SK-N-SH (cell line): ENCODE measurements around the gene UBE2D2. TPM values are rescaled to one million over a fixed set of nuclear protein-coding genes. Genes with fewer than 3 reads are reported as not detected.

Source experiments
- CTCF ChIA-PET: fragments of 300-600, 350-600 bp; formaldehyde crosslinking; extraction: SDS; loops from one replicate; lab custom pipeline; 2021; lab: Yijun Ruan, JAX
- POLR2A ChIA-PET: fragments of 350-600 bp; sonication (Branson Sonifier 250); formaldehyde crosslinking; extraction: SDS; loops from one replicate; lab custom pipeline; 2020; ENCODE audit warnings: antibody characterized with exemption, inconsistent platforms; lab: Yijun Ruan, JAX
- DNase-seq: peaks from one replicate; pipeline ENCODE4 v3.0.0; 2012
- H2AFZ ChIP-seq: fragments of 200-600 bp; sonication (generic); 2 replicates; pipeline ENCODE4 v1.8.1; 2016; ENCODE audit warnings: antibody characterized with exemption, mild to moderate bottlenecking, low read depth
- H3F3A ChIP-seq: fragments of 200-600 bp; sonication (generic); replicated peaks from 2 replicates; pipeline ENCODE3; 2016; ENCODE audit warnings: antibody characterized with exemption, mild to moderate bottlenecking; ENCODE audit not compliant: insufficient read depth
- H3K27ac ChIP-seq, 2 experiments: fragments of 200-500 bp in 1 of 2; fragments of 200-600 bp in 1 of 2; sonication (Bioruptor generic) in 1 of 2; sonication (generic), shearing (Covaris generic) in 1 of 2; 2 replicates each; pipeline versions ENCODE4 v1.5.1 to v1.6.1; 2014 to 2016; ENCODE audit warnings: low read depth in 2 of 2, inconsistent platforms in 1 of 2, low read length in 1 of 2, mild to moderate bottlenecking in 1 of 2, mixed read lengths in 1 of 2
- H3K27me3 ChIP-seq: fragments of 200-600 bp; sonication (generic), shearing (Covaris generic); 2 replicates; pipeline ENCODE4 v1.6.1; 2016; ENCODE audit warnings: mixed run types; ENCODE audit not compliant: insufficient read depth
- H3K36me3 ChIP-seq, 2 experiments: fragments of 200-500 bp in 1 of 2; fragments of 200-600 bp in 1 of 2; sonication (Bioruptor generic) in 1 of 2; sonication (generic) in 1 of 2; replicated peaks in 1 of 2; 2 replicates each; pipeline versions ENCODE3 to v1.5.1; 2014 to 2016; ENCODE audit warnings: low read length in 1 of 2, mild to moderate bottlenecking in 1 of 2; ENCODE audit not compliant: insufficient read depth in 2 of 2, control insufficient read depth in 1 of 2
- H3K4me1 ChIP-seq, 2 experiments: fragments of 200-500 bp in 1 of 2; fragments of 200-600 bp in 1 of 2; sonication (Bioruptor generic) in 1 of 2; sonication (generic), shearing (Covaris generic) in 1 of 2; 2 replicates each; pipeline versions ENCODE4 v1.5.1 to v1.6.1; 2014 to 2016; ENCODE audit warnings: low read depth in 1 of 2, low read length in 1 of 2, mixed run types in 1 of 2; ENCODE audit not compliant: insufficient read depth in 2 of 2, control insufficient read depth in 1 of 2
- H3K4me2 ChIP-seq: fragments of 200-600 bp; sonication (generic), shearing (Covaris generic); 2 replicates; pipeline ENCODE4 v1.6.1; 2017; ENCODE audit warnings: mixed run types
- H3K4me3 ChIP-seq, 2 experiments: fragments of 200-500 bp in 1 of 2; fragments of 200-600 bp in 1 of 2; sonication (Bioruptor generic) in 1 of 2; sonication (generic), shearing (Covaris generic) in 1 of 2; 2 replicates each; pipeline versions ENCODE4 v1.5.1 to v1.8.1; 2014 to 2016; ENCODE audit warnings: low read depth in 2 of 2, inconsistent platforms in 1 of 2, low read length in 1 of 2, mild to moderate bottlenecking in 1 of 2, mixed read lengths in 1 of 2, moderate library complexity in 1 of 2
- H3K79me2 ChIP-seq: fragments of 200-600 bp; sonication (generic); 2 replicates; pipeline ENCODE4 v1.8.1; 2017; ENCODE audit warnings: mild to moderate bottlenecking; ENCODE audit not compliant: insufficient read depth
- H3K9ac ChIP-seq: fragments of 200-600 bp; sonication (generic); 2 replicates; pipeline ENCODE4 v1.6.1; 2017; ENCODE audit warnings: mixed run types
- H3K9me2 ChIP-seq: fragments of 200-600 bp; sonication (generic); 2 replicates; pipeline ENCODE4 v1.6.1; 2017; ENCODE audit warnings: mixed run types
- H3K9me3 ChIP-seq: fragments of 200-600 bp; sonication (generic); 2 replicates; pipeline ENCODE4 v1.6.1; 2017; ENCODE audit warnings: mixed run types, mild to moderate bottlenecking, moderate library complexity
- H4K20me1 ChIP-seq: fragments of 200-600 bp; sonication (generic); 2 replicates; pipeline ENCODE4 v1.6.1; 2017; ENCODE audit warnings: mild to moderate bottlenecking, mixed run types; ENCODE audit not compliant: insufficient read depth
- CTCF ChIP-seq: fragments of 200-600 bp; sonication (generic); IDR thresholded peaks from 2 replicates; pipeline ENCODE4 v1.6.1; 2017; ENCODE audit warnings: antibody characterized with exemption, mild to moderate bottlenecking, moderate library complexity
- EZH2phosphoT487 ChIP-seq: fragments of 200-600 bp; sonication (generic); IDR thresholded peaks from 2 replicates; pipeline ENCODE4 v1.6.1; 2017; ENCODE audit warnings: low read depth, mixed run types, mild to moderate bottlenecking, antibody characterized with exemption, moderate library complexity, borderline replicate concordance
- FOSL2 ChIP-seq: IDR thresholded peaks from 2 replicates; pipeline ENCODE4 v1.4.0; 2012; ENCODE audit warnings: low read depth, mild to moderate bottlenecking, moderate library complexity, borderline replicate concordance
- FOXM1 ChIP-seq: IDR thresholded peaks from 2 replicates; pipeline ENCODE4 v1.4.0; 2012; ENCODE audit warnings: low read depth, mild to moderate bottlenecking
- GATA2 ChIP-seq: sonication (generic); formaldehyde crosslinking; IDR thresholded peaks from 2 replicates; pipeline ENCODE4 v1.5.0; 2020; ENCODE audit warnings: mild to moderate bottlenecking, missing genetic modification reagents
- IRF3 ChIP-seq: fragments of 150-350 bp; IDR thresholded peaks from 2 replicates; pipeline ENCODE4 v1.6.1; 2016; ENCODE audit warnings: mild to moderate bottlenecking, low read depth, low read length
- MAX ChIP-seq: IDR thresholded peaks from 2 replicates; pipeline ENCODE4 v1.4.0; 2012; ENCODE audit warnings: low read depth
- MXI1 ChIP-seq: IDR thresholded peaks from 2 replicates; pipeline ENCODE4 v1.6.1; 2012; ENCODE audit warnings: mild to moderate bottlenecking, low read depth, low read length, improper control_type of control experiment
- NFIC ChIP-seq: IDR thresholded peaks from 2 replicates; pipeline ENCODE4 v1.4.0; 2012; ENCODE audit warnings: borderline replicate concordance
- NRF1 ChIP-seq: IDR thresholded peaks from 2 replicates; pipeline ENCODE4 v1.6.1; 2012; ENCODE audit warnings: low read depth, mild to moderate bottlenecking, low read length
- RAD21 ChIP-seq: IDR thresholded peaks from 2 replicates; pipeline ENCODE4 v1.6.1; 2012; ENCODE audit warnings: mild to moderate bottlenecking, low read length
- RCOR1 ChIP-seq: fragments of 150-350 bp; IDR thresholded peaks from 2 replicates; pipeline ENCODE4 v1.6.1; 2017; ENCODE audit warnings: antibody characterized with exemption, low read length
- REST ChIP-seq: IDR thresholded peaks from 2 replicates; pipeline ENCODE4 v1.6.1; 2012; ENCODE audit warnings: mild to moderate bottlenecking, low read depth, low read length, moderate library complexity
- RFX5 ChIP-seq: IDR thresholded peaks from 2 replicates; pipeline ENCODE4 v1.6.1; 2012; ENCODE audit warnings: mild to moderate bottlenecking, improper control_type of control experiment, low read length
- RXRA ChIP-seq: IDR thresholded peaks from 2 replicates; pipeline ENCODE4 v1.4.0; 2012; ENCODE audit warnings: low read depth, mild to moderate bottlenecking, borderline replicate concordance
- SIN3A ChIP-seq: IDR thresholded peaks from 2 replicates; pipeline ENCODE4 v1.6.1; 2012; ENCODE audit warnings: low read depth, mild to moderate bottlenecking, low read length, moderate library complexity, borderline replicate concordance
- SMC3 ChIP-seq: IDR thresholded peaks from 2 replicates; pipeline ENCODE4 v1.6.1; 2012; ENCODE audit warnings: low read depth, low read length, improper control_type of control experiment
- TAF1 ChIP-seq: IDR thresholded peaks from 2 replicates; pipeline ENCODE4 v1.6.1; 2012; ENCODE audit warnings: low read depth, mild to moderate bottlenecking, low read length, moderate library complexity, borderline replicate concordance
- USF1 ChIP-seq: IDR thresholded peaks from 2 replicates; pipeline ENCODE4 v1.4.0; 2012; ENCODE audit warnings: low read depth, borderline replicate concordance
- YY1 ChIP-seq: IDR thresholded peaks from 2 replicates; pipeline ENCODE4 v1.4.0; 2012; ENCODE audit warnings: low read depth, mild to moderate bottlenecking
- WGBS: methylation state at CpG from one replicate; pipeline ENCODE4 v1.1.6; 2017; ENCODE audit warnings: low lambda C conversion rate; 5-methylcytosine and 5-hydroxymethylcytosine counted together
- polyA plus RNA-seq, 3 experiments: library from polyadenylated mRNA; depleted of rRNA; stranded (reverse); fragments of >200 nt; gene quantifications; 2 replicates each; pipeline ENCODE4 v1.2.3, GENCODE V29; 2012

The UBE2D2 gene
- polyA plus RNA-seq, 1 of the 3 experiments (the other 2 are of a cell fraction), result 24.5 TPM

GRCh38 chr5:139574641-139575312 lies 13.6 kb downstream of the UBE2D2 start:
- no peaks in the 10 kb centered on the region for H3K9me3 ChIP-seq
- 69% methylated on average over 4 of the region's 4 CpGs for WGBS
- CTCF ChIA-PET, result interaction anchor here (0.6 to 3.9 kb wide), 20 partner anchors 11 to 197 kb away, joined by 3 to 48 read pairs (median 4); partner anchors contain the start of gene UBE2D2
- H3K4me1 ChIP-seq, result no peaks in the 10 kb centered on the region; a peak in 2 of 4 replicates
- peaks cover 95% of the 10 kb centered on the region for H4K20me1 ChIP-seq
- H3K4me2 ChIP-seq, result no peak overlapping the region
- DNase-seq, result peak; percentile 43
- peaks cover 0 to 14% of the 10 kb centered on the region in 2 experiments for H3K36me3 ChIP-seq
- peaks cover 100% of the 10 kb centered on the region for H3K79me2 ChIP-seq
- no peaks in the 10 kb centered on the region for H3K27me3 ChIP-seq
- H3K27ac ChIP-seq, result peak overlapping the region in 1 of 2 experiments; percentile 18; a peak in 1 of 4 replicates
- H3K4me3 ChIP-seq, result no peak overlapping the region
- POLR2A ChIA-PET, result interaction anchor here (0.7 kb wide), 1 partner anchor 14 kb away, joined by 3 read pairs; the partner anchor contains the start of gene UBE2D2
- peaks cover 15% of the 10 kb centered on the region for H3F3A ChIP-seq
- no peak overlapping the region for H2AFZ ChIP-seq
- TF ChIP-seq RAD21 (peak; percentile 67), SMC3 (peak; percentile 25; the same call in 1 of the 2 replicates), CTCF (peak; percentile 80), EZH2phosphoT487 (no peak)
- no peak overlapping the region for H3K9ac ChIP-seq
- H3K9me2 ChIP-seq, result no peaks in the 10 kb centered on the region

GRCh38 chr5:139575313-139575646 lies 14.1 kb downstream of the UBE2D2 start:
- H3K27me3 ChIP-seq, result no peaks in the 10 kb centered on the region
- CTCF ChIA-PET, result interaction anchor here (0.6 to 3.9 kb wide), 18 partner anchors 12 to 394 kb away, joined by 3 to 48 read pairs (median 4); partner anchors contain the start of gene UBE2D2
- no peak overlapping the region for H3K4me2 ChIP-seq
- no peaks in the 10 kb centered on the region for H3K9me3 ChIP-seq
- peaks cover 95% of the 10 kb centered on the region for H4K20me1 ChIP-seq
- H3K4me1 ChIP-seq, result no peaks in the 10 kb centered on the region; a peak in 2 of 4 replicates
- no peak overlapping the region for H2AFZ ChIP-seq
- no peak overlapping the region for H3K27ac ChIP-seq
- peaks cover 100% of the 10 kb centered on the region for H3K79me2 ChIP-seq
- no peak overlapping the region for H3K9ac ChIP-seq
- no peak overlapping the region for H3K4me3 ChIP-seq
- 82% methylated on average over 2 of the region's 2 CpGs for WGBS
- H3F3A ChIP-seq, result peaks cover 17% of the 10 kb centered on the region
- H3K9me2 ChIP-seq, result no peaks in the 10 kb centered on the region
- POLR2A ChIA-PET, result no interaction called here
- H3K36me3 ChIP-seq, result peaks cover 0 to 14% of the 10 kb centered on the region in 2 experiments
- DNase-seq, result no peak
- TF ChIP-seq MXI1 (no peak), YY1 (no peak), IRF3 (no peak), SIN3A (no peak), REST (no peak), FOXM1 (no peak), TAF1 (no peak), RFX5 (no peak), USF1 (no peak), RCOR1 (no peak), MAX (no peak), FOSL2 (no peak), NFIC (no peak), RXRA (no peak), GATA2 (CRISPR knock-in tag) (no peak), NRF1 (no peak)
